Stomach (tissue), 9 donors: ENCODE measurements around the gene LCN2. TPM values are rescaled to one million over a fixed set of nuclear protein-coding genes. Genes with fewer than 3 reads are reported as not detected.

Experiments used
- DNase-seq, 2 donors: peaks; one replicate each; pipeline versions ENCODE4 v3.0.0 to v3.0.0-alpha.2; 2013 to 2019
- H3K27ac ChIP-seq, 5 donors: fragments of 200-600 bp in 4 of 5; sonication (generic) in 4 of 5; one replicate each; pipeline ENCODE4 v1.5.1; 2013 to 2019; ENCODE audit warnings: mild to moderate bottlenecking in 1 of 5, moderate library complexity in 1 of 5
- H3K27me3 ChIP-seq, 3 donors: fragments of 200-600 bp; sonication (generic); one replicate each; pipeline ENCODE4 v1.5.1; 2017 to 2019; ENCODE audit warnings: mixed run types in 1 of 3
- H3K36me3 ChIP-seq, 4 donors: fragments of 200-600 bp; sonication (generic); 1 replicate in 3 of 4; 2 replicates in 1 of 4; pipeline ENCODE4 v1.5.1; 2016 to 2019
- H3K4me1 ChIP-seq, 4 donors: fragments of 200-600 bp; sonication (generic); one replicate each; pipeline ENCODE4 v1.5.1; 2016 to 2019
- H3K4me3 ChIP-seq, 4 donors: fragments of 200-600 bp; sonication (generic) in 3 of 4; one replicate each; pipeline ENCODE4 v1.5.1; 2016 to 2019; ENCODE audit warnings: mild to moderate bottlenecking in 1 of 4
- H3K9me3 ChIP-seq, 4 donors: fragments of 200-600 bp; sonication (generic); one replicate each; pipeline ENCODE4 v1.5.1; 2016 to 2019
- CTCF ChIP-seq, 7 experiments: fragments of 450-650 bp in 4 of 7; fragments of 200-600 bp in 3 of 7; sonication (generic) in 3 of 7; IDR thresholded peaks; one replicate each; pipeline ENCODE4 v1.5.1; 2016 to 2019; ENCODE audit warnings: antibody characterized with exemption in 7 of 7, control low read depth in 2 of 7, mild to moderate bottlenecking in 1 of 7
- EP300 ChIP-seq: sonication (generic); formaldehyde crosslinking; IDR thresholded peaks from one replicate; pipeline ENCODE4 v1.6.1; 2017; ENCODE audit warnings: antibody characterized with exemption
- POLR2A ChIP-seq, 4 donors: fragments of 450-650 bp; IDR thresholded peaks; one replicate each; pipeline ENCODE4 v1.6.1; 2016; ENCODE audit warnings: antibody characterized with exemption in 4 of 4, control low read depth in 2 of 4, mild to moderate bottlenecking in 1 of 4, moderate library complexity in 1 of 4
- POLR2AphosphoS5 ChIP-seq, 3 donors: sonication (generic); formaldehyde crosslinking; IDR thresholded peaks; one replicate each; pipeline ENCODE4 v1.6.1; 2016; ENCODE audit warnings: antibody characterized with exemption in 3 of 3
- WGBS, 5 donors: extraction: QIAGEN DNeasy Blood & Tissue Kit in 3 of 5; methylation state at CpG; one replicate each; pipeline versions ENCODE4 v1.1.5 to v1.1.7; 2013 to 2018; 5-methylcytosine and 5-hydroxymethylcytosine counted together
- intact Hi-C: fragments of 100-400 bp; cut with DNase I; formaldehyde crosslinking; loops from one replicate; pipeline ENCODE4 v1.15.1; 2023; ENCODE audit warnings: low total_unique reads
- polyA plus RNA-seq, 3 donors: library from polyadenylated mRNA; stranded (reverse); fragments of 200-250 nt; gene quantifications; one replicate each; pipeline ENCODE4 v1.2.3, GENCODE V29; 2013
- total RNA-seq, 5 donors: library from RNA; depleted of rRNA; stranded (reverse); fragments of >200 nt; gene quantifications; one replicate each; pipeline versions ENCODE4 v1.1.0 to v1.2.3, GENCODE V29; 2014 to 2016
- donor health status: healthy with polysubstance abuse.
- donor health status: Bipolar disorder and iron deficiency.
- donor health status: healthy.

LCN2 gene
- total and polyA plus RNA-seq, 8 donors = 10.8 to 922 (median 383) TPM; not detected in 1

- TF ChIP-seq EP300 (no peak), POLR2A (IDR thresholded peaks at IDR 0.05) (no peak)
- 88 to 94% (median 91%) methylated on average over 18 of the region's 18 CpGs for WGBS, 5 donors
- H3K4me1 ChIP-seq = no peaks in the 10 kb centered on the region
- intact Hi-C loops = no loop called here
- H3K36me3 ChIP-seq = no peaks in the 10 kb centered on the region
- H3K27me3 ChIP-seq = peaks cover 0 to 1% (median 0%) of the 10 kb centered on the region in 3 donors
- no peak for DNase-seq
- H3K4me3 ChIP-seq = no peak overlapping the region
- no peaks in the 10 kb centered on the region for H3K9me3 ChIP-seq
- H3K27ac ChIP-seq = no peak overlapping the region
Observed at GRCh38 chr9:128136816-128137793, 12.1 kb upstream of the LCN2 start.

- Histone ChIP-seq H3K36me3 (no peaks in the 10 kb centered on the region), H3K9me3 (no peaks in the 10 kb centered on the region), H3K27me3 (no peaks in the 10 kb centered on the region), H3K4me3 (no peak overlapping the region), H3K27ac (no peak overlapping the region), H3K4me1 (peaks cover 0 to under 1% (median 0%) of the 10 kb centered on the region in 4 donors)
- DNase-seq = no peak
- no peak for TF ChIP-seq POLR2AphosphoS5 (IDR thresholded peaks at IDR 0.05)
- no peak for TF ChIP-seq EP300
- TF ChIP-seq CTCF (IDR thresholded peaks at IDR 0.05) = no peak
- no peak for TF ChIP-seq POLR2A (IDR thresholded peaks at IDR 0.05)
- intact Hi-C loops = no loop called here
- 60 to 90% (median 83%) methylated on average over 1 to 3 of the region's 3 CpGs for WGBS, 5 donors
Observed at GRCh38 chr9:128138001-128138400, 11.3 kb upstream of the LCN2 start.

GRCh38 chr9:128139621-128140020, 9.6 kb upstream of the LCN2 start:
- no peak for TF ChIP-seq POLR2AphosphoS5 (IDR thresholded peaks at IDR 0.05)
- TF ChIP-seq POLR2A (IDR thresholded peaks at IDR 0.05) = no peak
- TF ChIP-seq CTCF (IDR thresholded peaks at IDR 0.05) = no peak
- TF ChIP-seq EP300 = no peak
- no peak for DNase-seq
- H3K4me3 ChIP-seq = no peak overlapping the region
- H3K4me1 ChIP-seq = peaks cover 0 to 14% (median 4%) of the 10 kb centered on the region in 4 donors
- WGBS, 5 donors = 63 to 89% (median 78%) methylated on average over 1 to 9 of the region's 16 CpGs
- no peaks in the 10 kb centered on the region for H3K27me3 ChIP-seq
- H3K9me3 ChIP-seq = no peaks in the 10 kb centered on the region
- no peak overlapping the region for H3K27ac ChIP-seq
- no peaks in the 10 kb centered on the region for H3K36me3 ChIP-seq
- intact Hi-C loops = no loop called here

- Histone ChIP-seq H3K27ac (no peak overlapping the region), H3K27me3 (no peaks in the 10 kb centered on the region), H3K36me3 (no peaks in the 10 kb centered on the region), H3K4me1 (peaks cover 0 to 18% (median 7%) of the 10 kb centered on the region in 4 donors), H3K4me3 (no peak overlapping the region), H3K9me3 (no peaks in the 10 kb centered on the region)
- no peak for DNase-seq
- TF ChIP-seq CTCF (IDR thresholded peaks at IDR 0.05) (no peak), POLR2A (IDR thresholded peaks at IDR 0.05) (no peak), EP300 (no peak), POLR2AphosphoS5 (IDR thresholded peaks at IDR 0.05) (no peak)
- intact Hi-C loops = no loop called here
- WGBS, 5 donors = 95 to 100% (median 97%) methylated on average over 2 to 3 of the region's 3 CpGs
Observed at GRCh38 chr9:128141604-128142003, 7.6 kb upstream of the LCN2 start.
